Brain microvascular endothelial cell (primary cell): ENCODE results near the gene MLKL.

Experiments
- DNase-seq: peaks from one replicate; pipeline ENCODE4 v3.0.0-alpha.2; 2020
- H3K27ac ChIP-seq: fragments of 250-450 bp; sonication (Bioruptor Pico); 2 replicates; pipeline ENCODE4 v1.5.1; 2020; ENCODE audit warnings: mild to moderate bottlenecking, moderate library complexity
- H3K27me3 ChIP-seq: fragments of 250-450 bp; sonication (Bioruptor Pico); replicated peaks from 2 replicates; pipeline ENCODE4 v1.5.1; 2020; ENCODE audit warnings: mild to moderate bottlenecking
- H3K36me3 ChIP-seq: fragments of 250-450 bp; sonication (Bioruptor Pico); replicated peaks from 2 replicates; pipeline ENCODE4 v1.5.1; 2020; ENCODE audit warnings: mild to moderate bottlenecking
- H3K4me3 ChIP-seq: 2 replicates; pipeline ENCODE4 v1.5.1; 2011; ENCODE audit warnings: low read depth, mild to moderate bottlenecking, control low read depth, low read length, moderate library complexity
- in situ Hi-C: cut with HindIII; loops from 2 replicates; pipeline ENCODE4 v1.10.0; 2017; ENCODE audit warnings: low sequenced_read_pairs, low pct_ligation_motif_present
- TF ChIP-seq, protein P1 (sequence below): IDR thresholded peaks from 2 replicates; pipeline ENCODE4 v1.5.1; 2011; ENCODE audit warnings: low read depth, mild to moderate bottlenecking, moderate library complexity, low read length, control low read depth, inconsistent platforms; ENCODE audit errors: missing control alignments

MLKL gene

DNA sequence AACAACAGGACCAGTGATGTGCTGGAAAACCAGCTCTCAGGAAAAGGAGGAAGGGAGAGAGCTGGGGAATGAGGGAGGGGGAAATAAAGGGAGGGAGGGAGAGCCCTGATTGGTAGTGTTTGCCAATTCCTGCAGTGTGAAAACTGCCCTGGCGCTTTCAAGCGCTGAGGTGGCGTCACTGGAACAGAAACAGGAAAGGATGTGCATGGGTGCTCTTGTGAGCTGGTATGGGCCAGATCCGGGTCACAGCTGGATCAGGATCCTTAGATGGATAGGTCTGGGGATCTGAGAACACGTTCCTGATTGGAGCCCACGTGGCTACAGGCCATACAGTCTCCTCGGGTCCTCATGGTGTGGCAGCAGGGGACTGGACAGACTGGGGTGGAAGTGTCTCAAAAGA, 16.7 kb upstream of the MLKL start:
- no peaks in the 10 kb centered on the region for H3K27me3 ChIP-seq
- H3K27ac ChIP-seq, result no peak overlapping the region
- H3K36me3 ChIP-seq, result no peaks in the 10 kb centered on the region
- TF ChIP-seq, protein P1, sequence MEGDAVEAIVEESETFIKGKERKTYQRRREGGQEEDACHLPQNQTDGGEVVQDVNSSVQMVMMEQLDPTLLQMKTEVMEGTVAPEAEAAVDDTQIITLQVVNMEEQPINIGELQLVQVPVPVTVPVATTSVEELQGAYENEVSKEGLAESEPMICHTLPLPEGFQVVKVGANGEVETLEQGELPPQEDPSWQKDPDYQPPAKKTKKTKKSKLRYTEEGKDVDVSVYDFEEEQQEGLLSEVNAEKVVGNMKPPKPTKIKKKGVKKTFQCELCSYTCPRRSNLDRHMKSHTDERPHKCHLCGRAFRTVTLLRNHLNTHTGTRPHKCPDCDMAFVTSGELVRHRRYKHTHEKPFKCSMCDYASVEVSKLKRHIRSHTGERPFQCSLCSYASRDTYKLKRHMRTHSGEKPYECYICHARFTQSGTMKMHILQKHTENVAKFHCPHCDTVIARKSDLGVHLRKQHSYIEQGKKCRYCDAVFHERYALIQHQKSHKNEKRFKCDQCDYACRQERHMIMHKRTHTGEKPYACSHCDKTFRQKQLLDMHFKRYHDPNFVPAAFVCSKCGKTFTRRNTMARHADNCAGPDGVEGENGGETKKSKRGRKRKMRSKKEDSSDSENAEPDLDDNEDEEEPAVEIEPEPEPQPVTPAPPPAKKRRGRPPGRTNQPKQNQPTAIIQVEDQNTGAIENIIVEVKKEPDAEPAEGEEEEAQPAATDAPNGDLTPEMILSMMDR, result no peak
- no peak overlapping the region for H3K4me3 ChIP-seq
- in situ Hi-C loops, result no loop called here
- no peak for DNase-seq

DNA sequence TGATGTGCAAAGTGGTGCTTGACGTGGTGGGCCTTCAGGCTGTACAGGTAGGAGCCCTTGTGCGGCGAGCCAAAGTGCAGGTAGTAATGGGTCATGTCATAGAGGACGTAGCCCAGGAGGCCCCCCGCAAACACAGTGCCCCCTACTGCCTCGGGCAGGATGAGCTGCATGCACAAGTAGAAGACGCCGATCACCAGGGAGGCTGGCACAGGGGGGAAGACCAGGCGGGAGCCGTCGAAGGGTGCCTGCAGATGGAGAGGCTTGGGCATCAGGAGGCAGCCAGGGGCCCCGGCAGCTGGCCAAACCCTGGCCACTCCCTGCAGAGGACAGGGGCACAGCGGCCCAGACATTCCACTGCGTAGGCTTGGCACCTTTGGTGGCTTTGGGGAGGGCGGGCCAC, 15.7 kb upstream of the MLKL start:
- in situ Hi-C loops, result no loop called here

DNA sequence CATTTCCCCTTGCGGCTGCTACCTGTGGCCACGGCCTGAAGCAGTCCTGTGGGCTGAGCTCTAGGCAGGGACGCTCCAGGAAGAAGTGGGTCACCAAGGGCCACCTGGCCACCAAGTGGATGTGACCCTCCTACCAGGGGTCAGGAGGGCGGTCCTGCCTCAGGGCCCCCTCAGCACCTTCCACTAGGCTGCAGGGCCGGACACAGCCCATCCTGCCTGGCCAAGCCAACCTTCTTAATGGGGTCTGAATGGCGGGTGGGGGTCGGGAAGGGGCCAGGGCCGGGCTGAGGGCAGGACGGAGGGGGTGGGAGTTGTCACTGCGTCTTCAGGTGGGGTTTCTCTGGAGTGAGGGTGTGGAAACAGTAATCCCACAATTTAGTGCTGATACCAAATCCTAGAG, 13.2 kb upstream of the MLKL start:
- in situ Hi-C loops, result no loop called here
- no peaks in the 10 kb centered on the region for H3K27me3 ChIP-seq
- H3K4me3 ChIP-seq, result no peak overlapping the region
- H3K36me3 ChIP-seq, result no peaks in the 10 kb centered on the region
- no peak overlapping the region for H3K27ac ChIP-seq
- no peak for DNase-seq
- TF ChIP-seq, protein P1, result no peak

More for the DNA sequence above, 15.7 kb upstream of the MLKL start:
- no peaks in the 10 kb centered on the region for H3K27me3 ChIP-seq
- TF ChIP-seq, protein P1, result no peak
- no peak overlapping the region for H3K27ac ChIP-seq
- H3K36me3 ChIP-seq, result no peaks in the 10 kb centered on the region
- H3K4me3 ChIP-seq, result no peak overlapping the region
- DNase-seq, result no peak

DNA sequence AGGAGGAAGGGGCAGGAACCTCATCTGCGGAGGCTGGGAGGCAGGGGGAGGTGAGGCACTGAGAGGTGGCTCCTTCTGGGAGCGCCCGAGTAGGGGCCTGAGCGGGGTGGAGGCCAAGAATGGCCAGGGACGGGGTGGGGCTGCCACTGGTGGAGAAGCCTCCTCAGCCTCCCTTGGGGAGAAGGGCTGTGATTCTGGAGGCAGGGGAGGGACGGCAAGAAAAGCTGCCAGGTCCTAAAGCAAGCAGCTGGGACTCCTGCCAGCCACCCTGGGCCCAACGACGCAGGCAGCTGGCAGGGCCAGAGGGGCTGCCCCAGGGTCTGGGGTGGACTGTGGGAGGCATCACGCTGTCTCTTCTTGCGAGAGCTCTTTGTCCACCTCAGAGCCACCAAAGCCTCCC, 12.7 kb upstream of the MLKL start:
- no peak overlapping the region for H3K27ac ChIP-seq
- DNase-seq, result no peak
- no peaks in the 10 kb centered on the region for H3K27me3 ChIP-seq
- TF ChIP-seq, protein P1, result no peak
- in situ Hi-C loops, result no loop called here
- H3K4me3 ChIP-seq, result no peak overlapping the region
- H3K36me3 ChIP-seq, result no peaks in the 10 kb centered on the region

DNA sequence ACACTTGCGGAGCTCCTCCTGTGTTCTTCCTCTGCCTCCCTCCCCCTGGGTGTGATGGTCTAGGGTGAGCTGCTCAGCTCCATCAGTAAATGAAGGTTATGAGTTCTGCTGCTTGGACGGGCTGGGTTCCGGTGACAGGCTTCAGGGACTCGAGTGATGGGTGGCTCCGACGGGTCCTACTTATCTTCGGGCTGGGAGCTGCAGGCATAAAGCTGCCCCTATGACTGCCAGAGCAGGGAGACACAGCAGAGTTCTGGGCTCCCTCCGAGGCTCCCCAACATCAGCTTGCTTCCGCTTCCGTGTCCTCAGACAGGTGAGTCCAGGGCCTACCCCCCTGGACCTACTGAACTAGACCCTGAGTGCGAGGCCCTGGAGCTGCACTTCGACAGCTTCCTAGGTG, 11.3 kb upstream of the MLKL start:
- Histone ChIP-seq H3K4me3 (no peak overlapping the region), H3K36me3 (no peaks in the 10 kb centered on the region), H3K27me3 (no peaks in the 10 kb centered on the region), H3K27ac (no peak overlapping the region)
- in situ Hi-C loops, result no loop called here
- no peak for DNase-seq
- TF ChIP-seq, protein P1, result no peak

DNA sequence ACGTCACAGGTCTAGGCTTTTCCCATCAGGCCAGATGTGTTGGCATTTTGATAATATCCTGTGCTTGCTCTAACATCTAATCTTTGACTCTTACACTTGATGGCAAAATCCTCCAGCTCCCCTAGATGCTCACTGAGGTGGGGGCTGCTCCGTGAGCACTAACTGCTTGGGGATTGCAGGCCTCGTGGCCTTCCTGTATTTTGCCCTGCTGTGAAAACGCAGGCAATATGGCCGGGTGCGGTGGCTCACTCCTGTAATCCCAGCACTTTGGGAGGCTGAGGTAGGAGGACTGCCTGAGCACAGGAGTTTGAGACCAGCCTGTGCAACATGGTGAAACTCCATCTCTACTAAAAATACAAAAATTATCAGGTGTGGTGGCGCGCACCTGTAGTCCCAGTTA, 9.7 kb upstream of the MLKL start:
- no peak overlapping the region for H3K27ac ChIP-seq
- H3K4me3 ChIP-seq, result no peak overlapping the region
- no peak for DNase-seq
- H3K27me3 ChIP-seq, result no peaks in the 10 kb centered on the region
- TF ChIP-seq, protein P1, result no peak
- no peaks in the 10 kb centered on the region for H3K36me3 ChIP-seq
- in situ Hi-C loops, result no loop called here
